ENCODE results near the gene GLIS1.

Gene GLIS1

GRCh38 chr1:53554592-53555305, 184.2 kb downstream of the GLIS1 start:
- no peak for DNase-seq

GRCh38 chr1:53553734-53554509, 185.0 kb downstream of the GLIS1 start:
- DNase-seq, result no peak

GRCh38 chr1:53552981-53553733, 185.8 kb downstream of the GLIS1 start:
- no peak for DNase-seq

GRCh38 chr1:53552146-53552861, 186.7 kb downstream of the GLIS1 start:
- no peak for DNase-seq

- no peak for DNase-seq
These were observed 187.5 kb downstream of the GLIS1 start for GRCh38 chr1:53551428-53551995.

- no peak for DNase-seq
These were observed 188.7 kb downstream of the GLIS1 start for GRCh38 chr1:53550201-53550741.

GRCh38 chr1:53549781-53550180, 189.2 kb downstream of the GLIS1 start:
- DNase-seq, result no peak

GRCh38 chr1:53549287-53549686, 189.7 kb downstream of the GLIS1 start:
- no peak for DNase-seq

GRCh38 chr1:53548031-53548491, 190.9 kb downstream of the GLIS1 start:
- DNase-seq, result no peak

- DNase-seq, result no peak
These were observed 191.7 kb downstream of the GLIS1 start for GRCh38 chr1:53547231-53547790.

- DNase-seq, result no peak
These were observed 192.4 kb downstream of the GLIS1 start for GRCh38 chr1:53546409-53547155.

- DNase-seq, result no peak
These were observed 193.1 kb downstream of the GLIS1 start for GRCh38 chr1:53545663-53546408.

- DNase-seq, result no peak
These were observed 194.0 kb downstream of the GLIS1 start for GRCh38 chr1:53544728-53545515.

GRCh38 chr1:53543778-53544695, 194.9 kb downstream of the GLIS1 start:
- no peak for DNase-seq

- DNase-seq, result no peak
These were observed 195.7 kb downstream of the GLIS1 start for GRCh38 chr1:53543130-53543777.

GRCh38 chr1:53542551-53542950, 196.4 kb downstream of the GLIS1 start:
- no peak for DNase-seq

GRCh38 chr1:53541761-53542550, 197.0 kb downstream of the GLIS1 start:
- peak; percentile 79 for DNase-seq

All from amniotic stem cell (primary cell).